NCI-H2227 (cell line): ENCODE results near the gene ALAS1.

ENCODE experiments used
- DNase-seq: peaks from one replicate; lab custom pipeline; 2025; ENCODE audit not compliant: unreplicated experiment; lab: John Stamatoyannopoulos, UW

ALAS1 gene

GRCh38 chr3:52248816-52249547, 51.0 kb downstream of the ALAS1 start:
- peak; percentile 37 for DNase-seq

DNA sequence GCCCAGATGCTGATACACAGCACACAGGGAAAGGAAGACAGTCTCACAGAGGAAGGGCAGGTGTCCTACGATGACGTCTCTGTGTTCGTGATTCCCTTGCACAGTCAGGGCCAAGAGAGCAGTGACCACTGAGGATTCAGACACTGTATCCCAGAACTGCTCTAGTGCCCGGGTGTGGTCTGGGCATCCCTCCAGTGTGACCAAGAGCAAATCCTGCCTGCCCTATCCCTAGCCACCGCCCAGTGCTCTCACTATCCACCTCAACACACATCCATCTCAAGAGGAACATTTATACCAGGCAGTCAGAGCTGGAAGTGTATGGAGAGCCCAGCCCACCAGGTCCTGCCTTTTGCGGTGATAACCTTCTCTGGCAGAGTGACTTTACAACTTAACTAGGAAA, 51.7 kb downstream of the ALAS1 start:
- no peak for DNase-seq

DNA sequence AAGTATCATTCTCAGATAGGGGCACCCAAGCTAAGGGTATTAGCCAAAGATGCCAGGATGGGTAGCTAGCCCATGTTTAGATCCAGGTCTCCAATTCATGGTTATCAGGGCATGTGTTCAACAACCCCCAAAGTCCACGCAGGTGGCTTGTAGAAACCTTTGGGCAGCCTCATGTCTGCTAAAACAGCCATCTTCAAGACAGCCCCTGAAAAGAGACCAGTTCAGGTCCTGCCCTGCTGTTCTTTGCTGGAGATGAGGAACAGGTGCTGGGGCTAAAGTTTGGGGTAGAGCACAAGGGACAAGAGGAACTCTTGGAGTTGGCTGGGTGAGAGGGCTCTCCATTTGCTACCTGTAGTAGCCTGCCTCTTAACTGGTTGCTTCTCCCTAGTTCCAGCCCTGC, 52.2 kb downstream of the ALAS1 start:
- DNase-seq = no peak

DNA sequence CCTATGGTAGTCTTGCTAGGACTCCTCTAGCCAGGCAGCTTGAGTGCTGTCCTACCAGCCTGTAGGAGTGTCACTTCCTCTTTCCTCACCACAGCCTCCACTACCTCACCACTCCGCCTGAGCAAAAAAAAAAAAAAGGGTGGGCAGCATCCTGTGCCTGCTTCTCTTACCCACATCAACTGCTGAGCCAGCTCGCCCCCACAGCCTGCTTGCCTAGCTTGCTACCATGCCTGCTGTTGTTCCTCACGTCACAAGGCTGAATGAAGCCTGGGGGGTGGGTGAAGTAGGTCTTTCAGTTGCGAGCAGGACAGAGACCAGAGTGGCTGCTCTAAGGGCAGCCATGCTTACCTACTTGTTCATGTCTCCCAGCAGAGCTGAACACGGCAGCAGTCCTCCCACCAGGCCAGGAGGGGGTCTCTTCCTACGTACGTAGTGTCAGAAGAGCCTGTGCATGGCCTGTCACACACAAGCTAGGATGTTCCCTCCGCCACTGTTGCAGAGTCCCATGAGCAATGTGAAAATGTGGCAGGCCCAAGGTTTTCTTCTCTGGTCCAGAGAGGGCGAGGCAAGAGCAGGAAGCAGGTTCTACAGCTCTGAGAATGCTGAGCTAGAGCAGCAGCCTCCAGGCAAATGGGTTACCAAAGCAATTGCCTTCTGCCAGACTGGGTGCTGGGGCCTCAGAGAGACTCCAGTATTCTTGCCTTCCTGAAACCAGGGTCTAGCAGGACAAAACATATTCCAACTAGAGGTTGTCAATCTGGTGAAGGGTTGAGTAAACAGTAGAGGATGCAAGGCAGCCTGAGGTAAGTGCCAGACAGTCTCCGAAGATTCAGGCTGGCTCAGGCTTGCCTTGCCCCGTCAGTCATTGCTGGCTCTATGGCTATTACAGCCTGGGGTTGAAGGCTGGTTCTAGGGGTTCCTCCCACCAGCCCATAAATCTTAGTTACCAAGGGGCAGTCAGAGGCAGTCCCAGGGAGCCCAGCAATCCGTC, 55.6 kb downstream of the ALAS1 start:
- no peak for DNase-seq

DNA sequence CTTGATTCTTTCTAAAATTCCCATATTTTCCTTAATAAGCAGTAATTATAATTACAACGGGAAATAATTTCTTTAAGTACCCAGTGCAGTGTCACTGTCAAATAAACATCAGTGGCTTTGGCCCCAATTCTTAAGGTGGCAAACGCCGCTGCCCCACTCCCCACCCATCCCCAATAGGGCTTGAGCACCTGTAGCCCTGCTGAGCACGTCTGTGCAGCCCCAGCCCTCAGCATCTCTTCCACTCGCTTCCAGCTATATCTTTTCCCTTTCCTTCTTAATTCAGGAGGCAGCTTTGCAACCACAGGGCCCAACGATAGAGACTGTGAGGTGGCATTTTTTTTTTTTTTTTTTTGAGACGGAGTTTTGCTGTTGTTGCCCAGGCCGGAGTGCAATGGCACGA, 56.6 kb downstream of the ALAS1 start:
- DNase-seq = no peak

DNA sequence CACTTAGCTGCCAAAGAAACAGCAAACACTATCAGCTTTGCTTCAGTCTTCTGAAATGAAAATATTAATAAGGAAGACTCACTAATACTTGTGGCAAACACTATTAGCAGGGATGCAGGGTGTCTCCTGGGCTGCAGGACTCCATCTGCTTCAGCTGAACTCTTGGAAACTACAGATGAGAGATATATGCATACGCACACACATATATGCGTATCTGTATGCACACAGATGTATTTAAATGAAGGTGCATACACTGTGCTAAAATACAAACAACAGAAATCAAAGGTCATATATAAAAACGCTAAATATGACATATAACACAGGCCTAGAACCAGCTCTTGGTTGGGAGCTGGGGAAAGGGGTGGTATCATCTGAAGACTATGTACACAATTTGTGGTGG, 58.2 kb downstream of the ALAS1 start:
- no peak for DNase-seq

- no peak for DNase-seq
These were observed 58.7 kb downstream of the ALAS1 start for GRCh38 chr3:52256622-52257021.

DNA sequence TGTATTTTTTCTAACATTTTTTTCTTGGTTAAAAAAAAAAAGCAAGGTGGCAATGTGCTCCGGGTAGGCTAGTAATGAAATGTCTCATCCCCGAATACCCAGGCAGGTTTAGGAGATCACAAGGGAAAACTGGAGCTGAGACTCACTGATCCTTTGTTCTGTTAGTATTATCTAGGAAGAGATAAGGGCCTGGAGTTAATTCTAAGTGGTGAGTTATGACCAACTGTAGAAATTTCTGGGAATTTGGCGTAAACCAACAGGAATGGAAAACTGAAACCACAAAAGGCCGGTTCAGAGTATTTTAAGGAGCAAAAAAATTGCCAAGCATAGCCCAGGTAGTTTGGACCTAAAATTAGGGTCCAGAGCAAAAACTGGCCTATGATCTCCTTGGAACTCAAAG, 60.0 kb downstream of the ALAS1 start:
- no peak for DNase-seq

- DNase-seq = no peak
These were observed 61.1 kb downstream of the ALAS1 start for GRCh38 chr3:52259035-52259434.

- no peak for DNase-seq
These were observed 61.5 kb downstream of the ALAS1 start for GRCh38 chr3:52259448-52259847.

GRCh38 chr3:52262447-52262846, 64.5 kb downstream of the ALAS1 start:
- no peak for DNase-seq
